ENCODE data around the gene ZNF678. TPM values are rescaled to one million over a fixed set of nuclear protein-coding genes. Genes with fewer than 3 reads are reported as not detected.

ZNF678 gene
- 4.9 and 5.5 TPM in 2 replicates for total RNA-seq

DNA sequence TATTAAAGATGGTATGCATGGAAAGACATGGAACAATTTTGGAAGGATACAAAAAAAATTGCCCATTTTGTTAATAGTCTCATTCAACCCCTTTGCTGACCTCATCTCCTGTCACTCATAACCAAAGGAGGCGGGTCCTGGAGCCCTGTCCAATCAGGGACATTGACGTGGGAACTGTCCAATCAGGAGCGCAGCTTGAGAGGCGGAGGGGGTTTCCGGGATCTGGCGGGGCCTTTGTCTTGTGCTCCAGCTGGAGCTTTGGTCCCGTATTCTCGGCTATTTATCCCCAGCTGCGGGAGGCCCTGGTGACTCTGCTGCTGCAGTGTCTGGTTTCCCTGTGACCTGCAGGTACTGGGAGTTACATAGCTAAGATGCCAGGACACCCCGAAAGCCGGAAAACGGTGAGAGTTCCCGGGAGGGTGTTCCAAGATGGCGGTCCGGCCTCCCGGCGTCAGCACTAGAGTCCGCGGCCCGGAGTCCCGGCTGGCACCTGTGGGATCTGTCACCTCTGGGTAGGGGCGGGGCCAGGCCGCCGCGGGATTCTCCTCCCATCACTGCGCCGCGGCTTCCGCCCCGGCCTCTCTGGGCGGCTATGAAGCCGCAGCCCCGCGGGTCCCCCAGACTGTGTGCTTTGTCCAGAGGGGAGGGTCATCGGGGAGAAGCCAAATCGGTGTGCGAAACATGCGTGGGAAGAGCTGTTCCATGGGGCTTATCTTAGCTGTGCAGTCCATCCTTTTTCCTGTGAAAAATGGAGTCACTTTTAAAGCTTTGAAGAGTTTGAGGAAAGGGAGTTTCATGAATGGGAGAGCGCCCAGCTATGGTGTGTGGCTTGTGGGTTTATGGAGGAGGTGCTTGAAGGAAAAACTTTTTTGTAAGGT is at the start of gene ZNF678:
Gene ZNF678, plus strand, starts transcription at position 233 of the 878 bp plus-strand sequence. CDS start 87,436 bp downstream, outside the sequence.

Other genes with a start within 250 kb of the ZNF678 start
- gene CDC42BPA, start 245.1 kb upstream of the ZNF678 start, total RNA-seq: 13.4 and 16.6 TPM in 2 replicates
- 17.3 and 19.6 TPM in 2 replicates for gene JMJD4, start 171.7 kb downstream of the ZNF678 start, total RNA-seq
- gene SNAP47, start 171.9 kb downstream of the ZNF678 start, total RNA-seq: 33.4 and 33.8 TPM in 2 replicates

All from bronchus fibroblast of lung (primary cell).